Measurements from ENCODE around the gene RBM11.

DNA sequence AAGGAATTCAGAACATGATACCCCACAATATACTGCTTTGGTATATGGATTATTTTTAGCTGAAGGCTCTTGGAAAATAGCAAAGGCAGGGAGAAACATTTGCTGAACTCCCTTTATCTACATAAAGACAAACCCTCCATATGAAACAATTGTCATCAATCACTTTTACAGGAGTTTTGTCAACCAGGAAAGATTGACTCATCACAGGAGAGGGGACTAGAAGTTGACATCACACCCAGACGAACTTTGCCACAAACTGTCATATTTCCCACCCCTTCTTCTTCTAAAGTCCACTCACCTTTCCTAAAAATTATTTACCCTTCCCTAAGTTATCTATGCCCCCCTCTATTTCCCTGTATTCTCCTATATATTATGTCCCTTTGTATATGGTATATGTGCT lies 47.9 kb downstream of the RBM11 start:
- no peak for TF ChIP-seq ZNF70 (CRISPR knock-in tag; IDR thresholded peaks at IDR 0.05)
- TF ChIP-seq TOX (CRISPR knock-in tag; IDR thresholded peaks at IDR 0.05; ENCODE audit: borderline replicate concordance) = no peak
- no peak for TF ChIP-seq TCF4 (CRISPR knock-in tag; IDR thresholded peaks at IDR 0.05; ENCODE audit: borderline replicate concordance)
- no peak for TF ChIP-seq ARNTL (CRISPR knock-in tag; IDR thresholded peaks at IDR 0.05; ENCODE audit: borderline replicate concordance, low read depth)
- TF ChIP-seq ZFP30 (CRISPR knock-in tag; IDR thresholded peaks at IDR 0.05) = no peak
- TF ChIP-seq ZC3H10 (CRISPR knock-in tag; IDR thresholded peaks at IDR 0.05) = no peak
- TF ChIP-seq RARB (CRISPR knock-in tag; IDR thresholded peaks at IDR 0.05) = no peak
- TF ChIP-seq PPARA (CRISPR knock-in tag; IDR thresholded peaks at IDR 0.05; ENCODE audit: borderline replicate concordance) = no peak
- TF ChIP-seq, protein P1, sequence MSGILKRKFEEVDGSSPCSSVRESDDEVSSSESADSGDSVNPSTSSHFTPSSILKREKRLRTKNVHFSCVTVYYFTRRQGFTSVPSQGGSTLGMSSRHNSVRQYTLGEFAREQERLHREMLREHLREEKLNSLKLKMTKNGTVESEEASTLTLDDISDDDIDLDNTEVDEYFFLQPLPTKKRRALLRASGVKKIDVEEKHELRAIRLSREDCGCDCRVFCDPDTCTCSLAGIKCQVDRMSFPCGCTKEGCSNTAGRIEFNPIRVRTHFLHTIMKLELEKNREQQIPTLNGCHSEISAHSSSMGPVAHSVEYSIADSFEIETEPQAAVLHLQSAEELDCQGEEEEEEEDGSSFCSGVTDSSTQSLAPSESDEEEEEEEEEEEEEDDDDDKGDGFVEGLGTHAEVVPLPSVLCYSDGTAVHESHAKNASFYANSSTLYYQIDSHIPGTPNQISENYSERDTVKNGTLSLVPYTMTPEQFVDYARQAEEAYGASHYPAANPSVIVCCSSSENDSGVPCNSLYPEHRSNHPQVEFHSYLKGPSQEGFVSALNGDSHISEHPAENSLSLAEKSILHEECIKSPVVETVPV (CRISPR knock-in tag; IDR thresholded peaks at IDR 0.05) = no peak
